Naive thymus-derived CD8-positive, alpha-beta T cell (primary cell): ENCODE results near the gene TAPBPL. TPM values are rescaled to one million over a fixed set of nuclear protein-coding genes. Genes with fewer than 3 reads are reported as not detected.

Experiments used
- ATAC-seq, 2 donors: fragments of 150-1000 bp; cut with Tn5 transposase in 1 of 2; sonication (Bioruptor Pico), chemical (Tn5 transposase) in 1 of 2; 1 replicate in 1 of 2; 2 replicates in 1 of 2; pipeline ENCODE4 v1.10.0; 2021; ENCODE audit warnings: mild to moderate bottlenecking in 2 of 2, moderate library complexity in 2 of 2
- POLR2A ChIA-PET: fragments of 350-600 bp; sonication (Branson Sonifier 250); formaldehyde crosslinking; loops from one replicate; lab custom pipeline; 2021; ENCODE audit warnings: antibody characterized with exemption; lab: Charles Lee
- DNase-seq, 10 donors: peaks; one replicate each; pipeline versions ENCODE4 v3.0.0 to v3.0.0-alpha.2; 2020 to 2022
- H3K27ac Mint-ChIP-seq, 10 donors: one replicate each; pipeline ENCODE4 v1.8.0; 2020 to 2022; ENCODE audit warnings: mild to moderate bottlenecking in 10 of 10, mixed read lengths in 10 of 10, moderate library complexity in 4 of 10, inconsistent platforms in 1 of 10
- H3K27me3 Mint-ChIP-seq, 5 donors: one replicate each; pipeline ENCODE4 v1.8.0; 2021 to 2022; ENCODE audit warnings: mixed read lengths in 5 of 5
- H3K36me3 Mint-ChIP-seq, 3 donors: one replicate each; pipeline ENCODE4 v1.8.0; 2020 to 2022; ENCODE audit warnings: mixed read lengths in 3 of 3, mild to moderate bottlenecking in 2 of 3, inconsistent platforms in 1 of 3
- H3K4me1 Mint-ChIP-seq, 4 donors: one replicate each; pipeline ENCODE4 v1.8.0; 2021 to 2022; ENCODE audit warnings: mixed read lengths in 4 of 4
- H3K4me3 Mint-ChIP-seq, 10 donors: one replicate each; pipeline ENCODE4 v1.8.0; 2020 to 2022; ENCODE audit warnings: mild to moderate bottlenecking in 10 of 10, mixed read lengths in 10 of 10, moderate library complexity in 6 of 10, inconsistent platforms in 1 of 10
- H3K9me3 Mint-ChIP-seq, 9 donors: one replicate each; pipeline ENCODE4 v1.8.0; 2020 to 2022; ENCODE audit warnings: mixed read lengths in 9 of 9, mild to moderate bottlenecking in 3 of 9, inconsistent platforms in 1 of 9, moderate library complexity in 1 of 9
- polyA plus RNA-seq, 3 donors: library from polyadenylated mRNA; unstranded; fragments of 300-500 nt; fragmentation: Illumina TruSeq; gene quantifications; one replicate each; pipeline ENCODE4 v1.2.3, GENCODE V29; 2021
- total RNA-seq, 8 experiments: library from RNA in 2 of 8; stranded (reverse) in 2 of 8; gene quantifications; one replicate each; pipeline ENCODE4 v1.2.3 and lab custom pipeline; 2021 to 2026

TAPBPL gene
- total RNA-seq = 10 to 100 TPM; 42.5 to 45.4 TPM
- polyA plus RNA-seq = 100 to 1,000 TPM in 2 of 3 donors, 10 to 100 TPM in 1; 46.0 to 126 (median 106) TPM
- 27.2 to 53.8 (median 35.9) reads per million in 6 experiments for total RNA-seq (lab: John Stamatoyannopoulos, UW)

- ATAC-seq = peak; percentile 86 to 95
- Mint-ChIP-seq H3K27me3 (no peaks in the 10 kb centered on the region), H3K9me3 (no peaks in the 10 kb centered on the region), H3K36me3 (peaks cover 6 to 83% (median 36%) of the 10 kb centered on the region in 3 donors), H3K27ac (peak within 1 kb of the TSS; percentile 95 to 100 (median 100)), H3K4me3 (peak within 1 kb of the TSS; percentile 95 to 100 (median 98)), H3K4me1 (peaks cover 46 to 79% (median 75%) of the 10 kb centered on the region in 4 donors)
- POLR2A ChIA-PET = interaction anchor here (0.5 to 25.3 kb wide), 15 partner anchors 3 to 125 kb away, joined by 3 to 1074 read pairs (median 6); partner anchors contain the start of genes CD27, GAPDH, MRPL51 and TAPBPL
- peak; percentile 65 to 90 (median 83) for DNase-seq
Measured at GRCh38 chr12:6451348-6452244, at the start of gene TAPBPL. TSS of gene TAPBPL (plus strand) at chr12:6452042. CDS start at chr12:6452249, 207 bp downstream.

- H3K27me3 Mint-ChIP-seq = no peaks in the 10 kb centered on the region
- peaks cover 0 to 4% (median 0%) of the 10 kb centered on the region in 4 donors for H3K4me1 Mint-ChIP-seq
- H3K9me3 Mint-ChIP-seq = no peaks in the 10 kb centered on the region
- no peaks in the 10 kb centered on the region for H3K36me3 Mint-ChIP-seq
- ATAC-seq = no peak
- POLR2A ChIA-PET = no interaction called here
- H3K27ac Mint-ChIP-seq = no peak overlapping the region
- DNase-seq = no peak
- H3K4me3 Mint-ChIP-seq = no peak overlapping the region
Measured at GRCh38 chr12:6404390-6404789, 47.5 kb upstream of the TAPBPL start.

GRCh38 chr12:6405963-6406362 is 45.9 kb upstream of the TAPBPL start:
- H3K4me1 Mint-ChIP-seq = peaks cover 0 to 4% (median 0%) of the 10 kb centered on the region in 4 donors
- DNase-seq = no peak
- no peaks in the 10 kb centered on the region for H3K9me3 Mint-ChIP-seq
- H3K4me3 Mint-ChIP-seq = no peak overlapping the region
- POLR2A ChIA-PET = no interaction called here
- no peak overlapping the region for H3K27ac Mint-ChIP-seq
- no peaks in the 10 kb centered on the region for H3K27me3 Mint-ChIP-seq
- no peak for ATAC-seq
- H3K36me3 Mint-ChIP-seq = no peaks in the 10 kb centered on the region

- POLR2A ChIA-PET = no interaction called here
- no peak for DNase-seq
- H3K36me3 Mint-ChIP-seq = no peaks in the 10 kb centered on the region
- no peak for ATAC-seq
- no peaks in the 10 kb centered on the region for H3K9me3 Mint-ChIP-seq
- no peak overlapping the region for H3K27ac Mint-ChIP-seq
- H3K4me3 Mint-ChIP-seq = no peak overlapping the region
- H3K4me1 Mint-ChIP-seq = peaks cover 0 to 4% (median 0%) of the 10 kb centered on the region in 4 donors
- no peaks in the 10 kb centered on the region for H3K27me3 Mint-ChIP-seq
Measured at GRCh38 chr12:6407236-6407954, 44.4 kb upstream of the TAPBPL start.

GRCh38 chr12:6416596-6416995 is 35.2 kb upstream of the TAPBPL start:
- DNase-seq (no peak), ATAC-seq (no peak)
- POLR2A ChIA-PET = interaction anchor here (2.1 kb wide), 1 partner anchor 47 kb away, joined by 5 read pairs; no protein-coding TSS in a partner anchor
- no peaks in the 10 kb centered on the region for H3K9me3 Mint-ChIP-seq
- no peak overlapping the region for H3K4me3 Mint-ChIP-seq
- peak overlapping the region in 2 of 10 donors; percentile 48 to 76 for H3K27ac Mint-ChIP-seq
- peaks cover 3 to 9% (median 5%) of the 10 kb centered on the region in 4 donors for H3K4me1 Mint-ChIP-seq
- peaks cover 0 to 2% (median 0%) of the 10 kb centered on the region in 5 donors for H3K27me3 Mint-ChIP-seq
- H3K36me3 Mint-ChIP-seq = no peaks in the 10 kb centered on the region

- peaks cover 0 to 2% (median 0%) of the 10 kb centered on the region in 5 donors for H3K27me3 Mint-ChIP-seq
- H3K36me3 Mint-ChIP-seq = no peaks in the 10 kb centered on the region
- POLR2A ChIA-PET = no interaction called here
- ATAC-seq = no peak
- H3K27ac Mint-ChIP-seq = no peak overlapping the region
- no peak for DNase-seq
- peaks cover 8 to 15% (median 12%) of the 10 kb centered on the region in 4 donors for H3K4me1 Mint-ChIP-seq
- H3K4me3 Mint-ChIP-seq = no peak overlapping the region
- no peaks in the 10 kb centered on the region for H3K9me3 Mint-ChIP-seq
Measured at GRCh38 chr12:6418796-6419195, 33.0 kb upstream of the TAPBPL start.

- no peaks in the 10 kb centered on the region for H3K36me3 Mint-ChIP-seq
- H3K27ac Mint-ChIP-seq = no peak overlapping the region
Measured at GRCh38 chr12:6420364-6420763, 31.5 kb upstream of the TAPBPL start.

GRCh38 chr12:6423267-6424007 is 28.4 kb upstream of the TAPBPL start:
- POLR2A ChIA-PET = interaction anchor here (0.6 to 8.0 kb wide), 15 partner anchors 10 to 115 kb away, joined by 3 to 248 read pairs (median 7); partner anchors contain the start of genes CD27, MRPL51, NCAPD2 and TAPBPL
- peak overlapping the region in 7 of 10 donors; percentile 0 to 55 (median 25) for H3K4me3 Mint-ChIP-seq
- H3K36me3 Mint-ChIP-seq = no peaks in the 10 kb centered on the region
- H3K27me3 Mint-ChIP-seq = no peaks in the 10 kb centered on the region
- H3K9me3 Mint-ChIP-seq = no peaks in the 10 kb centered on the region
- peaks cover 20 to 46% (median 38%) of the 10 kb centered on the region in 4 donors for H3K4me1 Mint-ChIP-seq
- DNase-seq (peak; percentile 45 to 91 (median 76)), ATAC-seq (peak; percentile 62 to 71)
- H3K27ac Mint-ChIP-seq = peak overlapping the region; percentile 71 to 93 (median 87)

More at GRCh38 chr12:6420364-6420763, 31.5 kb upstream of the TAPBPL start:
- no peak for DNase-seq
- Mint-ChIP-seq H3K4me3 (no peak overlapping the region), H3K9me3 (no peaks in the 10 kb centered on the region), H3K27me3 (peaks cover 0 to 2% (median 0%) of the 10 kb centered on the region in 5 donors), H3K4me1 (peaks cover 8 to 23% (median 19%) of the 10 kb centered on the region in 4 donors)
- no peak for ATAC-seq
- POLR2A ChIA-PET = interaction anchor here (0.9 kb wide), 1 partner anchor 45 kb away, joined by 3 read pairs; no protein-coding TSS in a partner anchor

GRCh38 chr12:6424008-6424347 is 27.9 kb upstream of the TAPBPL start:
- H3K4me1 Mint-ChIP-seq = peaks cover 20 to 47% (median 39%) of the 10 kb centered on the region in 4 donors
- no peak for DNase-seq
- H3K4me3 Mint-ChIP-seq = peak overlapping the region in 3 of 10 donors; percentile 15 to 55 (median 30)
- POLR2A ChIA-PET = interaction anchor here (1.2 to 8.0 kb wide), 13 partner anchors 9 to 114 kb away, joined by 3 to 248 read pairs (median 20); partner anchors contain the start of genes CD27, MRPL51, NCAPD2 and TAPBPL
- H3K27ac Mint-ChIP-seq = peak overlapping the region; percentile 71 to 93 (median 87)
- no peaks in the 10 kb centered on the region for H3K36me3 Mint-ChIP-seq
- no peaks in the 10 kb centered on the region for H3K27me3 Mint-ChIP-seq
- ATAC-seq = no peak
- no peaks in the 10 kb centered on the region for H3K9me3 Mint-ChIP-seq

GRCh38 chr12:6424866-6425265 is 27.0 kb upstream of the TAPBPL start:
- Mint-ChIP-seq H3K36me3 (no peaks in the 10 kb centered on the region), H3K4me3 (no peak overlapping the region), H3K27me3 (no peaks in the 10 kb centered on the region), H3K27ac (peak overlapping the region; percentile 13 to 93 (median 84)), H3K9me3 (no peaks in the 10 kb centered on the region), H3K4me1 (peaks cover 20 to 50% (median 41%) of the 10 kb centered on the region in 4 donors)
- POLR2A ChIA-PET = interaction anchor here (1.2 to 8.0 kb wide), 13 partner anchors 8 to 113 kb away, joined by 3 to 248 read pairs (median 20); partner anchors contain the start of genes CD27, MRPL51, NCAPD2 and TAPBPL
- DNase-seq (no peak), ATAC-seq (no peak)
